K562 (cell line): ENCODE data around the gene SLC12A6. TPM values are rescaled to one million over a fixed set of nuclear protein-coding genes. Genes with fewer than 3 reads are reported as not detected.

Experiments used
- ARID1B ChIP-seq: fragments of 450-650 bp; IDR thresholded peaks from 2 replicates; pipeline ENCODE4 v1.6.1; 2016; ENCODE audit warnings: antibody characterized with exemption, mild to moderate bottlenecking, inconsistent platforms
- BACH1 ChIP-seq: fragments of 200-800 bp; sonication (Bioruptor generic); IDR thresholded peaks from 2 replicates; pipeline ENCODE4 v1.6.1; 2016; ENCODE audit warnings: missing genetic modification characterization, missing compliant biosample characterization
- DNMT1 ChIP-seq: fragments of 450-650 bp; IDR thresholded peaks from 2 replicates; pipeline ENCODE4 v1.6.1; 2016; ENCODE audit warnings: antibody characterized with exemption, mild to moderate bottlenecking
- EP400 ChIP-seq: fragments of 450-650 bp; IDR thresholded peaks from 2 replicates; pipeline ENCODE4 v1.6.1; 2017; ENCODE audit warnings: antibody characterized with exemption, mild to moderate bottlenecking, moderate library complexity
- FOSL1 ChIP-seq: fragments of 200-800 bp; sonication (Bioruptor generic); conservative IDR thresholded peaks from 2 replicates; pipeline ENCODE4 v1.6.1; 2016; ENCODE audit warnings: missing genetic modification characterization, missing compliant biosample characterization
- KAT7 ChIP-seq: sonication (generic); formaldehyde crosslinking; IDR thresholded peaks from 2 replicates; pipeline ENCODE4 v1.8.0; 2022; ENCODE audit warnings: missing genetic modification reagents, mild to moderate bottlenecking, borderline replicate concordance
- MAFG ChIP-seq: fragments of 450-650 bp; conservative IDR thresholded peaks from 2 replicates; pipeline ENCODE4 v1.6.1; 2016; ENCODE audit warnings: missing genetic modification characterization, missing compliant biosample characterization
- MAFK ChIP-seq: IDR thresholded peaks from 2 replicates; pipeline ENCODE4 v1.6.1; 2011; ENCODE audit warnings: low read length, improper control_type of control experiment
- NFE2 ChIP-seq: IDR thresholded peaks from 2 replicates; pipeline ENCODE4 v1.6.1; 2014; ENCODE audit warnings: antibody characterized with exemption, low read depth
- RBFOX2 ChIP-seq: fragments of 200-400 bp; formaldehyde crosslinking; IDR thresholded peaks from 2 replicates; pipeline ENCODE4 v1.6.1; 2017; ENCODE audit warnings: low read depth, mild to moderate bottlenecking, low read length, moderate library complexity
- SMARCE1 ChIP-seq: fragments of 450-650 bp; IDR thresholded peaks from 2 replicates; pipeline ENCODE4 v1.7.1; 2016; ENCODE audit warnings: mild to moderate bottlenecking
- TFAM ChIP-seq: fragments of 250-450 bp; sonication (Bioruptor Pico); conservative IDR thresholded peaks from 2 replicates; pipeline ENCODE4 v1.5.0; 2021; ENCODE audit warnings: mild to moderate bottlenecking, moderate library complexity
- ZNF184 ChIP-seq: sonication (generic); formaldehyde crosslinking; IDR thresholded peaks from 2 replicates; pipeline ENCODE4 v1.5.0; 2020; ENCODE audit warnings: missing genetic modification reagents
- ZNF316 ChIP-seq: fragments of 450-650 bp; IDR thresholded peaks from 2 replicates; pipeline ENCODE4 v1.6.1; 2016
- polyA plus RNA-seq, 8 experiments: library from polyadenylated mRNA; depleted of rRNA in 4 of 8; stranded (reverse) in 5 of 8; unstranded in 3 of 8; fragments of >200 nt; fragmentation: Nextera tagmentation in 2 of 8; fragmentation: Illumina TruSeq in 1 of 8; extraction: Ambion mirVana in 2 of 8; extraction: Trizol in 1 of 8; gene quantifications; 2 replicates each; pipeline versions ENCODE4 v1.2.1 to v1.2.3, GENCODE V29; 2011 to 2014; ENCODE audit warnings: inconsistent platforms in 1 of 8, missing spikeins in 1 of 8
- total RNA-seq, 7 experiments: library from RNA; depleted of rRNA in 6 of 7; stranded (reverse); fragments of >200 nt in 6 of 7; fragmentation: Illumina TruSeq in 2 of 7; extraction: Trizol in 2 of 7; gene quantifications; 2 replicates each; pipeline versions ENCODE4 v1.2.1 to v1.2.3, GENCODE V29; 2011 to 2021; ENCODE audit warnings: low replicate concordance in 1 of 7
- TF ChIP-seq, protein P1 (sequence below): fragments of 200-800 bp; sonication (Bioruptor generic); IDR thresholded peaks from 2 replicates; pipeline ENCODE4 v1.6.1; 2017; ENCODE audit warnings: missing genetic modification characterization, missing compliant biosample characterization
- TF ChIP-seq, protein P2 (sequence below): fragments of 450-650 bp; IDR thresholded peaks from 2 replicates; pipeline ENCODE4 v1.6.1; 2017; ENCODE audit warnings: antibody characterized with exemption, mild to moderate bottlenecking
- TF ChIP-seq, protein P3 (sequence below): sonication (generic); formaldehyde crosslinking; IDR thresholded peaks from 2 replicates; pipeline ENCODE4 v1.8.1; 2022; ENCODE audit warnings: missing genetic modification reagents
- TF ChIP-seq, protein P4 (sequence below): sonication (generic); formaldehyde crosslinking; IDR thresholded peaks from 2 replicates; pipeline ENCODE4 v1.8.1; 2023; ENCODE audit warnings: missing genetic modification reagents, mild to moderate bottlenecking, borderline replicate concordance

The SLC12A6 gene
- total and polyA plus RNA-seq, 9 of the 15 experiments (the other 6 are each of a cell fraction or from before 2014, with no cell fraction given), result 1.4 to 16.4 (median 6.7) TPM

DNA sequence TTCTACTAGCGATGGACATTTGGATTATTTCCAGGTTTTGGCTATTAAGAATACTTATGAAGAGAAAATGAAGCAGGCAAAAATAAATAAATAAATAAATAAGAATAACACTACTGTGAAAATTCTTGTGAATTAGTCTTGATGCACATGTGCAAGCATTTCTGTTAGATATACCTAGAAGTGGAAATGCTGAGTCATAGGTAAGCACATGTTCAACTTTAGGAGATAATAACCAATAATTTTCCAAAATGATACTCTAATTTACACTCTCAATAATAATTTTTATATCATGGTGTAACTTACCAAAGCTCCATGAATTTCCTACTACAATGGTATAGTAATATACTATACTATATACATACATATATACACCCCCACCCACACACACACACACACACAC lies 89.4 kb downstream of the SLC12A6 start (continued):
- TF ChIP-seq, protein P1, sequence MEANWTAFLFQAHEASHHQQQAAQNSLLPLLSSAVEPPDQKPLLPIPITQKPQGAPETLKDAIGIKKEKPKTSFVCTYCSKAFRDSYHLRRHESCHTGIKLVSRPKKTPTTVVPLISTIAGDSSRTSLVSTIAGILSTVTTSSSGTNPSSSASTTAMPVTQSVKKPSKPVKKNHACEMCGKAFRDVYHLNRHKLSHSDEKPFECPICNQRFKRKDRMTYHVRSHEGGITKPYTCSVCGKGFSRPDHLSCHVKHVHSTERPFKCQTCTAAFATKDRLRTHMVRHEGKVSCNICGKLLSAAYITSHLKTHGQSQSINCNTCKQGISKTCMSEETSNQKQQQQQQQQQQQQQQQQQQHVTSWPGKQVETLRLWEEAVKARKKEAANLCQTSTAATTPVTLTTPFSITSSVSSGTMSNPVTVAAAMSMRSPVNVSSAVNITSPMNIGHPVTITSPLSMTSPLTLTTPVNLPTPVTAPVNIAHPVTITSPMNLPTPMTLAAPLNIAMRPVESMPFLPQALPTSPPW, result 0 out of 2 replicates have a peak, but pooled peaks have one; percentile 18
- TF ChIP-seq FOSL1, result peak; percentile 70
- peak; percentile 91 for TF ChIP-seq BACH1 (tag)
- TF ChIP-seq DNMT1, result no peak
- no peak for TF ChIP-seq RBFOX2
- TF ChIP-seq KAT7, result no peak
- 0 out of 2 replicates have a peak, but pooled peaks have one; percentile 40 for TF ChIP-seq SMARCE1
- TF ChIP-seq NFE2, result peak; percentile 87
- peak; percentile 95 for TF ChIP-seq MAFG (tag)
- peak; percentile 90 for TF ChIP-seq MAFK
- TF ChIP-seq ARID1B, result 0 out of 2 replicates have a peak, but pooled peaks have one; percentile 36
- peak; percentile 97 for TF ChIP-seq ZNF316
- no peak for TF ChIP-seq ZNF184 (CRISPR knock-in tag)
- TF ChIP-seq EP400, result peak; percentile 64
- TF ChIP-seq, protein P2, sequence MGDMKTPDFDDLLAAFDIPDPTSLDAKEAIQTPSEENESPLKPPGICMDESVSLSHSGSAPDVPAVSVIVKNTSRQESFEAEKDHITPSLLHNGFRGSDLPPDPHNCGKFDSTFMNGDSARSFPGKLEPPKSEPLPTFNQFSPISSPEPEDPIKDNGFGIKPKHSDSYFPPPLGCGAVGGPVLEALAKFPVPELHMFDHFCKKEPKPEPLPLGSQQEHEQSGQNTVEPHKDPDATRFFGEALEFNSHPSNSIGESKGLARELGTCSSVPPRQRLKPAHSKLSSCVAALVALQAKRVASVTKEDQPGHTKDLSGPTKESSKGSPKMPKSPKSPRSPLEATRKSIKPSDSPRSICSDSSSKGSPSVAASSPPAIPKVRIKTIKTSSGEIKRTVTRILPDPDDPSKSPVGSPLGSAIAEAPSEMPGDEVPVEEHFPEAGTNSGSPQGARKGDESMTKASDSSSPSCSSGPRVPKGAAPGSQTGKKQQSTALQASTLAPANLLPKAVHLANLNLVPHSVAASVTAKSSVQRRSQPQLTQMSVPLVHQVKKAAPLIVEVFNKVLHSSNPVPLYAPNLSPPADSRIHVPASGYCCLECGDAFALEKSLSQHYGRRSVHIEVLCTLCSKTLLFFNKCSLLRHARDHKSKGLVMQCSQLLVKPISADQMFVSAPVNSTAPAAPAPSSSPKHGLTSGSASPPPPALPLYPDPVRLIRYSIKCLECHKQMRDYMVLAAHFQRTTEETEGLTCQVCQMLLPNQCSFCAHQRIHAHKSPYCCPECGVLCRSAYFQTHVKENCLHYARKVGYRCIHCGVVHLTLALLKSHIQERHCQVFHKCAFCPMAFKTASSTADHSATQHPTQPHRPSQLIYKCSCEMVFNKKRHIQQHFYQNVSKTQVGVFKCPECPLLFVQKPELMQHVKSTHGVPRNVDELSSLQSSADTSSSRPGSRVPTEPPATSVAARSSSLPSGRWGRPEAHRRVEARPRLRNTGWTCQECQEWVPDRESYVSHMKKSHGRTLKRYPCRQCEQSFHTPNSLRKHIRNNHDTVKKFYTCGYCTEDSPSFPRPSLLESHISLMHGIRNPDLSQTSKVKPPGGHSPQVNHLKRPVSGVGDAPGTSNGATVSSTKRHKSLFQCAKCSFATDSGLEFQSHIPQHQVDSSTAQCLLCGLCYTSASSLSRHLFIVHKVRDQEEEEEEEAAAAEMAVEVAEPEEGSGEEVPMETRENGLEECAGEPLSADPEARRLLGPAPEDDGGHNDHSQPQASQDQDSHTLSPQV, result peak; percentile 94
- TF ChIP-seq, protein P3, sequence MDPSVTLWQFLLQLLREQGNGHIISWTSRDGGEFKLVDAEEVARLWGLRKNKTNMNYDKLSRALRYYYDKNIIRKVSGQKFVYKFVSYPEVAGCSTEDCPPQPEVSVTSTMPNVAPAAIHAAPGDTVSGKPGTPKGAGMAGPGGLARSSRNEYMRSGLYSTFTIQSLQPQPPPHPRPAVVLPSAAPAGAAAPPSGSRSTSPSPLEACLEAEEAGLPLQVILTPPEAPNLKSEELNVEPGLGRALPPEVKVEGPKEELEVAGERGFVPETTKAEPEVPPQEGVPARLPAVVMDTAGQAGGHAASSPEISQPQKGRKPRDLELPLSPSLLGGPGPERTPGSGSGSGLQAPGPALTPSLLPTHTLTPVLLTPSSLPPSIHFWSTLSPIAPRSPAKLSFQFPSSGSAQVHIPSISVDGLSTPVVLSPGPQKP (CRISPR knock-in tag), result no peak
- TF ChIP-seq, protein P4, sequence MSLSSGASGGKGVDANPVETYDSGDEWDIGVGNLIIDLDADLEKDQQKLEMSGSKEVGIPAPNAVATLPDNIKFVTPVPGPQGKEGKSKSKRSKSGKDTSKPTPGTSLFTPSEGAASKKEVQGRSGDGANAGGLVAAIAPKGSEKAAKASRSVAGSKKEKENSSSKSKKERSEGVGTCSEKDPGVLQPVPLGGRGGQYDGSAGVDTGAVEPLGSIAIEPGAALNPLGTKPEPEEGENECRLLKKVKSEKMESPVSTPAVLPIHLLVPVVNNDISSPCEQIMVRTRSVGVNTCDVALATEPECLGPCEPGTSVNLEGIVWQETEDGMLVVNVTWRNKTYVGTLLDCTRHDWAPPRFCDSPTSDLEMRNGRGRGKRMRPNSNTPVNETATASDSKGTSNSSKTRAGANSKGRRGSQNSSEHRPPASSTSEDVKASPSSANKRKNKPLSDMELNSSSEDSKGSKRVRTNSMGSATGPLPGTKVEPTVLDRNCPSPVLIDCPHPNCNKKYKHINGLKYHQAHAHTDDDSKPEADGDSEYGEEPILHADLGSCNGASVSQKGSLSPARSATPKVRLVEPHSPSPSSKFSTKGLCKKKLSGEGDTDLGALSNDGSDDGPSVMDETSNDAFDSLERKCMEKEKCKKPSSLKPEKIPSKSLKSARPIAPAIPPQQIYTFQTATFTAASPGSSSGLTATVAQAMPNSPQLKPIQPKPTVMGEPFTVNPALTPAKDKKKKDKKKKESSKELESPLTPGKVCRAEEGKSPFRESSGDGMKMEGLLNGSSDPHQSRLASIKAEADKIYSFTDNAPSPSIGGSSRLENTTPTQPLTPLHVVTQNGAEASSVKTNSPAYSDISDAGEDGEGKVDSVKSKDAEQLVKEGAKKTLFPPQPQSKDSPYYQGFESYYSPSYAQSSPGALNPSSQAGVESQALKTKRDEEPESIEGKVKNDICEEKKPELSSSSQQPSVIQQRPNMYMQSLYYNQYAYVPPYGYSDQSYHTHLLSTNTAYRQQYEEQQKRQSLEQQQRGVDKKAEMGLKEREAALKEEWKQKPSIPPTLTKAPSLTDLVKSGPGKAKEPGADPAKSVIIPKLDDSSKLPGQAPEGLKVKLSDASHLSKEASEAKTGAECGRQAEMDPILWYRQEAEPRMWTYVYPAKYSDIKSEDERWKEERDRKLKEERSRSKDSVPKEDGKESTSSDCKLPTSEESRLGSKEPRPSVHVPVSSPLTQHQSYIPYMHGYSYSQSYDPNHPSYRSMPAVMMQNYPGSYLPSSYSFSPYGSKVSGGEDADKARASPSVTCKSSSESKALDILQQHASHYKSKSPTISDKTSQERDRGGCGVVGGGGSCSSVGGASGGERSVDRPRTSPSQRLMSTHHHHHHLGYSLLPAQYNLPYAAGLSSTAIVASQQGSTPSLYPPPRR, result no peak
- TF ChIP-seq TFAM, result no peak
